GM21529 (cell line): ENCODE measurements around the gene WDR44.
"Not testable (repeated sequence)": the region's sequence is repeated elsewhere in the genome, so short reads cannot be mapped to it uniquely, and the experiment has no call there.

Experiments used
- ATAC-seq: cut with Tn5 transposase; IDR thresholded peaks from one replicate; pipeline ENCODE4 v1.9.1; 2021; ENCODE audit not compliant: unreplicated experiment

WDR44 gene

DNA sequence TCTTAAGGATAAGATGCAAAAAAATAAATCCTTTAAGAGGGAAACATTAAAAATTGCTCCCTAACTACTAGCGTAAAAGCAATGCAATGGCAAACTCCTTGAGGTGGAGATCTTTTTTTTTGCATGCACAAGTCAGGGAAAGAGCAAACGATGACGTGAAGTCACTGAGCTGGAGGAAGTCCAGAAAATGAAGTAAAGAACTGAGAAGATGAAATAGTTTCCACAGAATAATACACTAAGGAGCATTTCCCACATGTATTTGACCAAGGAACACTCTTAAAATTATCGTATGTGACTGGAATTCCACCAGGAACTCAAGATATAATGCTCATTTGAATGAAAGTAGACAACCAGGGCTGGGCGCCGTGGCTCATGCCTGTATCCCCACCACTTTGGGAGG lies 128.7 kb downstream of the WDR44 start:
- no peak for ATAC-seq

GRCh38 chrX:118475903-118476302 lies 130.0 kb downstream of the WDR44 start:
- ATAC-seq, result no peak

DNA sequence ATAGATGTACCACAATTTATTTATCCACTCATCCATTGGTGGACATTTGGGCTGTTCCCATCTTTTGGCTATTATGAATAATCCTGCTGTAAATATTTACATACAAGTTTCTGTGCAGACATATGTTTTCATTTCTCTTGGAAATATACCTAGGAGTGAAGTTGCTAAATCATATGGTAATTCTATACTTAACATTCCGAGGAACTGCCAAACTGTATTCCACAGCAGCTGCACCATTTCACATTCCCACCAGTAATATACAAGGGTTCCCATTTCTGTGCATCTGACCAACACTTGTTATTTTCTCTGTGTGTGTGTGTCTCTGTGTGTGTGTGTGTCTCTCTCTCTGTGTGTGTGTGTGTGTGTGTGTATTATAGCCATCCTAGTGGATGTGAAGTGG lies 134.3 kb downstream of the WDR44 start:
- ATAC-seq, result no peak

GRCh38 chrX:118482384-118482783 lies 136.5 kb downstream of the WDR44 start:
- ATAC-seq, result not testable (repeated sequence)

- ATAC-seq, result no peak
Observed at GRCh38 chrX:118484216-118484903, 138.5 kb downstream of the WDR44 start.

- ATAC-seq, result not testable (repeated sequence)
Observed at GRCh38 chrX:118486693-118487092, 140.8 kb downstream of the WDR44 start.

- ATAC-seq, result no peak
Observed at GRCh38 chrX:118493016-118493415, 147.1 kb downstream of the WDR44 start.

- no peak for ATAC-seq
Observed at GRCh38 chrX:118493653-118494297, 147.9 kb downstream of the WDR44 start.

DNA sequence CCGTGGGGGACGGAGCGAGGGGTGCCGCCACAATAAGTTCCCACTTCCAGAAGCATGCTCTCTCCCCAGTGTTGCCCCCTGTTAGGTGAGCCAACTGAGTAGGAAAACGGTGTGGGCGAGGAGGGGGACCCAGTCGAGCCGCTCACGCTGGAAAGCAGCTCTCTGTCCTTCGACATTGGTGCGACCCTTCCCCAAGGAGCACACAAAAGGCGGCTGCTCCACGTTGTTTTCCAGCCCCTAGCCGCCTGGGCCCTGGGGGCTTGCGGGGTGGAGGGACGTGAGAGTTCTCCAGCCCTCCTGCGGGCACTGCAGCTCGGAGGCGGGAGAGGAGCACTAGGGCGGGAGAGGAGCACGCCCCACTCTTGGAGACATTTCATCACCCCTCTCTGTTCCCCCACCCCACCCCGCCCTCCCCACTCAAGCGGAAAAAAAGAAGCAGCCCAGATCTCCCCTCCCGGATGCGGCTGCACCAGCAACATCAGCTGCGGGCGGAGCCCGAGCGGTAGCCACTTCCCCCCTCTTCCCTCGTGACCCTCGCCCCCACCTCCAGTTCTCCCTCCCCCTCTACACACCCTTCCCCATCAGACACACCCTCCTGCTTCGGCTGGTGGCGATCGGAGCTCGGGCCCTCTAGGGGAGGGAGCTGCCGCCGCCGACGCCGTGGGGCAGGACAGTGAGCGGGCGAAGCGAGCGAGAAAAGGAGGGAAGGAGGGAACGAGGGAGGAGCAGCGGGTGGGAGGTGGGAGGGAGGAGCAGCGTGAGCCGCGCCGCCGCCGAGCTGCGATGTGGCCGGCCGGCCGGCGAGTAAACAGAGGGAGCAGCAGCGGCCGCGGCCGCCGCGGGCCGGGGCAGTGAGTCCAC lies 149.4 kb downstream of the WDR44 start, which contains the start of gene DOCK11:
DOCK11 (plus strand) TSS at position 755 of the 861 bp plus-strand sequence. CDS start 157 bp downstream, outside the sequence.
- ATAC-seq, result peak; percentile 68

DNA sequence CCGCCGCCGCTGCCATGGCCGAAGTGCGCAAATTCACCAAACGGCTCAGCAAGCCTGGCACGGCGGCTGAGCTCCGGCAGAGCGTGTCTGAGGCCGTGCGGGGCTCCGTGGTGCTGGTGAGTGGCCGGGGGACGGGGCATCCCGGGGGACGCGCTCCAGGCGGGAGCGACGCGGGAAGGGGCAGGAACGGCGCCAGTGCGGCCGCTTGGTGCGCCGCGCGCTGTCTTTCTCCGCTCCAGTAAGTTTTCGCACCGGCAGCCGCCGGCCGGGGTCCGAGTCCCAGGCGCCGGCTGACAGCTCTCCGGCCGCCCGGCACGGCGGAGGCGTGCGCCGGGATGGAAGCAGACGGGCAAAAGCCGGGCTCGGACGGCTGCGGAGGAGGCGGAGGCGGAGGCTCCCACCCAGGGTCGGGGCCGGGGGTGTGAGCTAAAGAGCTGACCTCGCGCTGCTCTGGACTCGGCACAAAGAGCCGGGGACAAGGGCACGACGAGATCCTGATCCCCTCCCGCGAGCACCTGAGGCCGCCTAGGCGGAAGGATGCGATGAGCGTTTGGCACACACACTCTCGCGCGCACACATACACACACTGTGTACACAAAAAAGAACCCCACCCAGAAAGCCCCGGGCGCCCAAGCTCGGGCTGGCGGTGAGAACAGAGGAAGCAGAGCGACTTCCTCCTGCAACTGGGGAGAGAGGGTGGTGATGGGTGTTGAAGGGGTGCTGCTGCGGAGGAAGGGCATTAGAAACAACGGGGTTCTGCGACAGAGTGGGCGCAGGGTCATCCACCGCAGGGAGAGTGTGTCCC lies 150.3 kb downstream of the WDR44 start:
- peak; percentile 56 for ATAC-seq

- peak; percentile 4 for ATAC-seq
Observed at GRCh38 chrX:118496763-118497079, 150.8 kb downstream of the WDR44 start.

DNA sequence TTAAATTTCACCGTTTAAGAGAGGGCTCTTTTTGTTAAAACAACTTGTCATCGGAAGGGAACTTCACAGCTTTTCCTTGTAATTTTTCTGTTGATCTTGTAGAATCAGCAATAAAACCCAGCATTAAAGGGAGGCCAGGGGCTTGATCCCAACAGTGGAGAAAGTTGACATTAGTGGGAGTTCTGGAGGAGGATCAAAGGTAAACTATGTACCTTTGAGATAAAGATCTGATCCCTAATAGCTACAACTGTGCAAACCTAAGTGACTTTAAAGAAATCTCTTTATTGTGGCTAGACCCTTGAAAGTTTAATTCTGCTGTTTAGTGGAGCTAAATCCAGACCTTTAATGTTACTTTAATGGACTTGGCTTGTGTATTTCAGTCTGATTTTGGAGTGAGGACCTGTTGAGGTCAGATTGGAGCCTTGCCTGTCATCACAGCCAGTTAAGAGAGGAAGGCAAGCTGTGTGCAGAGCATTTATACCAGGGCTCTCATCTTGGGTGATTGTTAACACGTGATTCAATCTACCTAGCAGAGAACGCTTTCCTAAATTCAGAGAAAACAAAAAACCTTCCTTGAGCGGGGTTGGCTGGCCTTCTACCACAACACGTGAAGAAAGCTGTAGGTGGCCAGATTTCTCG lies 151.4 kb downstream of the WDR44 start:
- no peak for ATAC-seq

DNA sequence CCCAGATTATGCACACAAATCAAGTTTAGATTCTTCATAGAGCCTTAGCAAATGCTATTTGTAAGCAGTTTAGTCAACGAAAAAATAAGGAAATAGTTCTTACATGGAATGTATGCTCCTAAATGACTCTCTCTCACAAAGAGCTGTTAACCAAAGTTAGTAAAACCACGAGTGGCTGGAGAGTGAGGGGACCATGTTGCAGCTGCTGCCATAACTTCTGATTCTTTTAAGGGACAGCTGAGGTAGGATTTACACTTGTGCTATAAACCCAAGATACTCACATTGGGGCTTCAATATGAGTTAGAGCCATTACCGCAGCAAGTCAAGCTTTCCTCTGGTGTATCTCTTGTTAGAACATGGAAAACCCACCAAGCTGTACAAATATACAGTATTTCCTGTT lies 152.4 kb downstream of the WDR44 start:
- no peak for ATAC-seq

DNA sequence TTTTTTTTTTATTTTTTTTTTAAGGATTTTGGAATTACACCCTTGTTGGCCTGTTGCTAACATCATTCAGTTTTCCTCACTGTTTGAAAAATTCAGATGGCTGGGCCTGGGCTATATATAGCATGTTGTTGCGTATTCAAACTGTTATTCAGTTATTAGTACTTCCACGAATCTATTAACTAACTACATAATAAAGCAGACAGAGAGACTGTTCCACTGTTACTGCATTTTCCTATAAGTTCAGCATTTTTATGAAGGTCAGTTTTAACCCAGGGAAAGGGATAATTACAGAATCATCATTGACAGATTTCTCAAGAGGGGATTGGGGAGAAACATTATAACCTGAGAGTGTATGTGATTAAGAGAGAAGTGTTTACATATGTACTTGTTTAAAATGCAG lies 152.8 kb downstream of the WDR44 start:
- ATAC-seq, result no peak

- ATAC-seq, result no peak
Observed at GRCh38 chrX:118499295-118499694, 153.4 kb downstream of the WDR44 start.
